Stimulated activated CD4-positive, alpha-beta T cell treated with anti-CD3 and anti-CD28 coated beads, TNF-alpha, amount 100 ng/mL, for 48 hours (primary cell): Measurements from ENCODE around the gene KAZN.

Source experiments
- DNase-seq, 3 donors: peaks; one replicate each; pipeline ENCODE4 v3.0.0-alpha.2; 2020; ENCODE audit warnings: low read depth in 3 of 3

Gene KAZN

DNA sequence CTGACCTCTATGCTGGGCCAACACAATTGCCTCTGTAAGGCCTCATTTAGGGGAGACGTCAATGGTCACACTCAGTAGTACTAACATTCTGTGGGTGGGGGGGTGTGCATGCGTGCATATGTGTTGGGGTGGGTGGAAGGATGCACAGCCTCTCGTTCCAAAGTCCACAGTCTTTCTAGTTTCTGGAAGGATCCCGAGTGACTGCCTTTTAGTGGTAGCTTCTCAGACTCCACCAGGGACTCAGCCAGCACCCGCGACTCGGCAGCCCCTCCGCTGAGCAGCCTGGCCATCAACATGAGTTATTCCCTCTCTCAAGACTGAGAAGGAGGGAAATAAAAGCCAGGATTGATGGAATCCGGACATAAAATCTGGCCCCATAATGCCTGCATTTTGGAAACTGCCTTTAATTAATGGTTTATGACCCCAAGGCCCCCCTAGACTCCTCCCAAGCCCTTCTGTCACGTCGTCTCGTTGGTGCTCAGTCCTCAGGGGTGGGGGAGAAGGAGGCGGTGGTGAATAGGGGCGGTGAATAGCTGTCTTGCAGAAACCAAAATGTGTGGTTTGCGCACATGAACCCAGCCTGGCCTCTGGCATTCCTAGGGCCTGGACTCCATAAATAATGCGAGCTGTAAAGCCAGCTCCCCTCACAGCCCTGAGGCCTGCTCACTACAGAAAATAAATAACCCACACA is 489.9 kb downstream of the KAZN start:
- no peak for DNase-seq

GRCh38 chr1:15089258-15089992 is 490.9 kb downstream of the KAZN start:
- DNase-seq, result no peak

DNA sequence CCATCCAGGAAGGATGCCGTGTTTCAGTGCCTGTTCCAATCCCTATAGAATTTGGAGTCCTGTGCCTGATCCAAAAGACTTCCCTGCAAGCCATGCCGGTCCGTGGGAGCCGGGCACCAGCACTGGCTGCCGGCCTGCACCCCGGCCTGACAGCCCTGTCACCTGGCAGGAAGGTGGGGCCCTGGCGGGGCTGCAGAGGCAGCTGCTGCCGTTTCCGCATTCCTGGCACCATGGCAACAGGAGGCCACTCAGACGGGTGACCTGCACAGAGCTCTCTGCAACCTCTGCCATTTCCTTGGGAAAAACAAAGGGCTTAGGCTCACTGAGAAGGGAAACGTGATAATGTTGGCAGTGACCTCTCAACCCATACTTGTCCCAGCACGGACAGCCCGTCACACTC is 491.9 kb downstream of the KAZN start:
- no peak for DNase-seq

- no peak for DNase-seq
Observed at GRCh38 chr1:15094056-15094455, 495.6 kb downstream of the KAZN start.

DNA sequence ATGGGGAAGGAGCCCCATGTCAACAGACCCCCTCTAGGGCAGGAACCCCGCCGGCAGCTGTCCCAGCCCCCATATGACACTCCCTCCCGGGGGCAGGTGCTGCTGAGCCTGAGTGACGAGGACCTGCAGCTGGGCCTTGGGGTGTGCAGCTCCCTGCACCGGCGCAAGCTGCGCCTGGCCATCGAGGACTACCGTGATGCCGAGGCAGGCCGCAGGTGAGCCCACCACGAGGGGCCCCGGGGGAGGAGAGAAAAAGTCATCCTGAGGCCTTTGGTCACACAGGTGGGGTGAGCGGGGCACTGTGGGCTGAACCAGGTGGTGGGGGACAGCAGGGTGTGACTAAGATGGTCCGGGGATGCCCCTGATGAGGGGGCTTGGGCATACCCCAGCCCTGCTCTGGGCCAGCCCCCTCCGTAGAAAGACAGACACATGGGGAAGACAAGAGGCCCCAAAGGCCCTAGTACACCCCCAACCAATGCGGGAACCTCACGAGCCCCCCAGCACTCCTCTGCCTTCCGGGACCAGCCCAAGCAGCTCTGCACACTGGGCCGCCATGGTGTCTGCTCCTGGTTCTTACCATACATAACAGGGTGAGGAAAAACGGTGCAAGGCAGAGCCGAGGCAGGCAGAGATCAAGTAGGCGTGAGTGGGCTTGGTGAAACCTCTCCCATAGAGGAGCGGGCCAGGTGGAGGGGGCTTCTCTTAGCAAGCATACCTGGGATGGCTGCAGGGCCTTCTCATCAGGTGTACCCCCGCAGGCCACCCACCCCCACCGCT is 496.4 kb downstream of the KAZN start:
- DNase-seq, result no peak

DNA sequence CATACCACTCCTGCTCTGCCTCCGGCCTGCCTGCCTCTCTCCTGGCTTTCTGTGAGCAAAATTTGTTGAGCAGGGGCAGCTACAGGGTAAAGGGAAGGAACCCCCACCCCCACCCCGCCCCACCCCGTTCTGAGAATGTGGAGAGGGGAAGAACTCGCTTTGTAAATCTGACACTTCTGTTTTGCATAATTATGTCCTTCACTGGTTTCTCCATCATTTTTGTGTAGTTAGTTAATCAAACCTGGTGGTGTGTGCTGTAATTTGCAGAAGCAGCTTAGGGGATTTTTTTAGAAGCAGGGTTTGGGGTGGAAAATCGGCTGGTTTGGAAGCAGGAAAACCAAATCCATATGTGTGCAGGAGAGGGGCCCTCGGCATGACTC is 497.0 kb downstream of the KAZN start:
- DNase-seq, result no peak

GRCh38 chr1:15096293-15096692 is 497.8 kb downstream of the KAZN start:
- DNase-seq, result no peak

- DNase-seq, result no peak
Observed at GRCh38 chr1:15098176-15099125, 500.0 kb downstream of the KAZN start.

- no peak for DNase-seq
Observed at GRCh38 chr1:15099441-15100120, 501.1 kb downstream of the KAZN start.

- peak; percentile 18 to 29 (median 18) for DNase-seq
Observed at GRCh38 chr1:15100121-15100879, 501.8 kb downstream of the KAZN start.

DNA sequence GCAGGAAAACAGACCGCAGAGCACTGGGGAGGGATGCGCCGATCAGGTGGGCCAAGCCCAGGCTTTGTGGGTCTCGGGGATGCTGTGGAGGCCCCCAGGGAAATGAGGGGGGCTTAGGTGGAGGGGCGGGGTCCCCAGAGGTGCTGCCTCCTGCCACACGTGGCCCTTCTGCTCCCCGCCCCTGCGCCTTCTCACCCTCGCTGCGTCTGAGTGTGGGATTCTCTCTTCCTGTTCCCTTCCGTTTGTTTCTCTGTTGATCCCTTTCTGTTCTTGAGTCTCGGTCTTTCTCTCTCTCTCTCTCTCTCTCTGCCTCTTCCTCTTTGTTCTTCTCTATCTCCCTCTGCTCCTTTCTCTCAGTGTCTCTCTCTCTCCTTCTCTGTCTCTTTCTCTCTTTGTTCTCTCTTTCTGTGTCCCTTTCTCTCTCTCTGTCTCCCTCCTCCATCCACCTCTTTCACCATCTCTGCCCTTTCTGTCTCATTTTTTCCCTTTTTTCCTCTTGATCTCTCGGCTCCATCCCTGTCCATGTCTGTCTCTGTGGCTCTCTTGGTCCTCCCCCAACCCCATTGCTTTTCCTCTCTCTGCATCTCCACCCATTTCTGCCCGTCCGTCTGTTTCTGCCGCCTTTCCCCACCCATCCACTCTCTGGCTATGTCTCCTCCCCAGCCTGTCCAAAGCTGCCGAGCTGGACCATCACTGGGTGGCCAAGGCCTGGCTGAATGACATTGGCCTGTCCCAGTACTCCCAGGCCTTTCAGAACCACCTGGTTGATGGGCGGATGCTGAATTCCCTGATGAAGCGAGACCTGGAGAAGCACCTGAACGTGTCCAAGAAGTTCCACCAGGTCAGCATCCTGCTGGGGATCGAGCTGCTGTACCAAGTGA is 502.6 kb downstream of the KAZN start:
- DNase-seq, result no peak

DNA sequence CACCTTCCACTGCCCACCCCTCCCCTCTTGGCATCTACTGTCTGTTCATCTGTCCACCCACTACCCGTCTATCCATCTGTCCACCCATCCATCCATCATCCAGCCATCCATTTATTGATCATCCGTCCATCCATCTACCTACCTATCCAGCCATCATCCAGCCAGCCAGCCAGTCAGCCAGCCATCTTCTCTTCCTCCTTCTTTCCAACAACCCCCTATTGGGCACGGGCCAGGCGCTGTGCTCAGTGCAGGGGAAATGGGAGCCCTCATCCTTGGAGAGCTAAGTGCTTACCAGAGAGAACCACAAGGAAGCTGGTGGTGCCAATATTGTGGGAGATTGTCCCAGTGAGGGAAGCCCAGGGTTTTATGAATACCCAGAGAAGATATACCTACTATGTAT is 503.3 kb downstream of the KAZN start:
- no peak for DNase-seq

- DNase-seq, result no peak
Observed at GRCh38 chr1:15102646-15103045, 504.2 kb downstream of the KAZN start.

GRCh38 chr1:15103211-15103610 is 504.7 kb downstream of the KAZN start:
- no peak for DNase-seq

- DNase-seq, result no peak
Observed at GRCh38 chr1:15103906-15104305, 505.4 kb downstream of the KAZN start.

GRCh38 chr1:15104768-15105167 is 506.3 kb downstream of the KAZN start:
- no peak for DNase-seq

- DNase-seq, result no peak
Observed at GRCh38 chr1:15106608-15107007, 508.1 kb downstream of the KAZN start.

DNA sequence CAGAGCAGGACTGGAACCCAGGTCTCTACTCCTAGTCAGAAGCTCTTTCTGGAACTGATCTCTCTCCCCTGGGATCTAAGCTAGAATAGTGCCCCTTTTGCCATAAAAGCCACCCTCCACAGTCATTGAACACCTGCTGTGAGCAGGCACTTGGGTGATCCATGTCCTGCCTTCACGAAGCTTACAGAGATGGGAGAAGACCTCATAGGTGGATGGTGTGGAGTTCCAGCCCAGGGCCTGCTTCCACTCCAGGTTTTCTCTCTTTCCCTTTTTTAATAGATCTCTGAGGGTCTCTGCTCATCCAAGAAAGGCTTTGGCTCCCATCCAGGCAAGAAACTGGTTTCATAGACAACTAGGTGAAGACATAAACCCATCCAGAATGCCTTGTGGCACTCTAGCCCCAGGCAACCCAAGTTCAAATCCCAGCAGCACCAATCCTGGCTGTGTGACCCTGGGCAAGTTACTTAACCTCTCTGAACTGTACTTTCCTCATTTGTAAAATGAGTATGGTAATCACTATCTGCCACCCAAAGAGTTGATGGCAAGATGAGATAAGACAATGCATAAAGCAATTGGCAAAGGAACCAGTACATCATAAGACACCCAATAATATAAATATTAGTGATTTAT is 508.7 kb downstream of the KAZN start:
- DNase-seq, result no peak

DNA sequence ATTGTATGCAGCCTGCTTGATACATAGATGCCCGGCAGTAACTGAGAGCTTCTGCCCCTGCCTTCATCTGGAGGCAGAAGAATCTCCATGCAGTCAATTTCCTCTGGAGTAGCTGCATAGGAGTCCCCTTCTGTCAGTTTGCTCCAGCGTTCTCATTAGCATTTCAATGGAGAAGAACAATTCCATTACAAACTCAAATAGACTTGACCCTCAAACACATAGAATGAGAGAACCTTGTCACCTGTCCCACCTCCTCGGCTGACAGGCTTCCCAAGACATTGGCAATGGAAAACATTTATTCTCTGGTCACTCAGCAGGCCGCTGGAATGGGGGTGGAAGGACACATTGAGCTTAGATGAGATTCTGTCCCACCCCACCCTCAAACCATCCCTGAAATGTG is 509.4 kb downstream of the KAZN start:
- no peak for DNase-seq
